ENCODE measurements around the gene TSPAN7.

The TSPAN7 gene

GRCh38 chrX:38596939-38597338, 35.6 kb downstream of the TSPAN7 start:
- no peak for DNase-seq

GRCh38 chrX:38599796-38600755, 38.7 kb downstream of the TSPAN7 start:
- DNase-seq = no peak

- DNase-seq = no peak
Measured at GRCh38 chrX:38601866-38602265, 40.5 kb downstream of the TSPAN7 start.

- no peak for DNase-seq
Measured at GRCh38 chrX:38606821-38607220, 45.5 kb downstream of the TSPAN7 start.

GRCh38 chrX:38607976-38608375, 46.6 kb downstream of the TSPAN7 start:
- no peak for DNase-seq

- DNase-seq = no peak
Measured at GRCh38 chrX:38610849-38611248, 49.5 kb downstream of the TSPAN7 start.

- DNase-seq = no peak
Measured at GRCh38 chrX:38612281-38612680, 50.9 kb downstream of the TSPAN7 start.

- no peak for DNase-seq
Measured at GRCh38 chrX:38614485-38614884, 53.1 kb downstream of the TSPAN7 start.

- no peak for DNase-seq
Measured at GRCh38 chrX:38616904-38617303, 55.6 kb downstream of the TSPAN7 start.

- DNase-seq = no peak
Measured at GRCh38 chrX:38618180-38618579, 56.8 kb downstream of the TSPAN7 start.

GRCh38 chrX:38620623-38621022, 59.3 kb downstream of the TSPAN7 start:
- no peak for DNase-seq

GRCh38 chrX:38626296-38626695, 65.0 kb downstream of the TSPAN7 start:
- DNase-seq = no peak

- peak; percentile 54 for DNase-seq
Measured at GRCh38 chrX:38627683-38628082, 66.3 kb downstream of the TSPAN7 start.

GRCh38 chrX:38628587-38628986, 67.2 kb downstream of the TSPAN7 start:
- DNase-seq = no peak

- no peak for DNase-seq
Measured at GRCh38 chrX:38632516-38632915, 71.2 kb downstream of the TSPAN7 start.

GRCh38 chrX:38634665-38635064, 73.3 kb downstream of the TSPAN7 start:
- DNase-seq = no peak

- DNase-seq = no peak
Measured at GRCh38 chrX:38636949-38637819, 75.8 kb downstream of the TSPAN7 start.

GRCh38 chrX:38638952-38639529, 77.7 kb downstream of the TSPAN7 start:
- no peak for DNase-seq

- no peak for DNase-seq
Measured at GRCh38 chrX:38639730-38640129, 78.4 kb downstream of the TSPAN7 start.

GRCh38 chrX:38641197-38641596, 79.9 kb downstream of the TSPAN7 start:
- no peak for DNase-seq

GRCh38 chrX:38643903-38644302, 82.6 kb downstream of the TSPAN7 start:
- no peak for DNase-seq

GRCh38 chrX:38646129-38646528, 84.8 kb downstream of the TSPAN7 start:
- DNase-seq = no peak

- DNase-seq = no peak
Measured at GRCh38 chrX:38649221-38649620, 87.9 kb downstream of the TSPAN7 start.

Measured in activated CD4-positive, alpha-beta T cell treated with anti-CD3 and anti-CD28 coated beads, Interleukin-2, amount 50 U/mL, for 16 hours (primary cell).